NCI-H460 (cell line): ENCODE data around the gene CACNB4. TPM values are rescaled to one million over a fixed set of nuclear protein-coding genes. Genes with fewer than 3 reads are reported as not detected.

Experiments
- DNase-seq: peaks from one replicate; pipeline ENCODE4 v3.0.0-alpha.2; 2016; ENCODE audit warnings: low read depth; ENCODE audit errors: extremely low read depth
- total RNA-seq: library from RNA; depleted of rRNA; stranded (reverse); fragments of >200 nt; shearing (Covaris generic); gene quantifications from 2 replicates; pipeline ENCODE4 v1.2.3, GENCODE V29; 2014

Gene CACNB4
- total RNA-seq, 1 experiment from 2014 or later = 0.20 TPM

- DNase-seq = no peak
Measured at GRCh38 chr2:151979694-151980093, 119.2 kb downstream of the CACNB4 start.

DNA sequence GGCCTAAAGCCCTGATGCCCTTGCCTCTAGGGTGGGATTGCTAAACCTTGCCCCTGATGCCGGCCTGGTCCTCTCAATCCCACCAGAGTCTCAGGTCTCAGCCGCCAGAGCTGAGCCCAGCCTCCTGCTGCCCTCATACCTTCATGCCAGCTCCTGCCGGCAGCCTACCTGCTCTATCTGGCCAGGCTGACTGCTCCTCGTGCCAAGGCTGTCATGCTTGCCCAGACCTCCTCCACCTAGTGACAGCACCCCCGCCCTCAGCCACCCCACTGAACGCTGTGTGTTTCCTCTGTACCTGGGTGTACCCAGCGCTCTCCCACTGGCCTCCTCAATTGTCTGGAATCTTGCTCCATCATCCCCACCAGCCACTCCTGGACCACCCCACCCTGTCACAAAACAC, 120.1 kb downstream of the CACNB4 start:
- DNase-seq = no peak

DNA sequence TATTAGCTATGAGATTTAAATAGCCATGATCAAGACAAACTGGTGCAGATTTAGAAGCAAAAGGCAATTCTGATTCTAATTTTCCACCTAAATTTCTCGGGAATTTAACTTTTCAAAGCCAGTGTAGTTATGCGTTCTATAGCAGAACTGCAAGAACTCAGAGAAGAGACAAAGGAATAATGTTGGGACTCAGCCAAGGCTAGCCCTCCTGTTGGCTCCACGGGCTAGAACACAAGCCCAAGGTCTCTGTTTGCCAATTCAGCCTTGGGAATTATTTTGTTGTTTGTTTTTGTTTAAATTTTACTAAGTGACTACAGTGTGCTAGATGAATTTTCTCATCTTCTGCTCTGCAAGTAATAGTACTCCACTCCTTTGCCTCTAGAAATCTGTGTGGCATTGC, 121.2 kb downstream of the CACNB4 start:
- no peak for DNase-seq

- no peak for DNase-seq
Measured at GRCh38 chr2:151976945-151977353, 121.9 kb downstream of the CACNB4 start.

DNA sequence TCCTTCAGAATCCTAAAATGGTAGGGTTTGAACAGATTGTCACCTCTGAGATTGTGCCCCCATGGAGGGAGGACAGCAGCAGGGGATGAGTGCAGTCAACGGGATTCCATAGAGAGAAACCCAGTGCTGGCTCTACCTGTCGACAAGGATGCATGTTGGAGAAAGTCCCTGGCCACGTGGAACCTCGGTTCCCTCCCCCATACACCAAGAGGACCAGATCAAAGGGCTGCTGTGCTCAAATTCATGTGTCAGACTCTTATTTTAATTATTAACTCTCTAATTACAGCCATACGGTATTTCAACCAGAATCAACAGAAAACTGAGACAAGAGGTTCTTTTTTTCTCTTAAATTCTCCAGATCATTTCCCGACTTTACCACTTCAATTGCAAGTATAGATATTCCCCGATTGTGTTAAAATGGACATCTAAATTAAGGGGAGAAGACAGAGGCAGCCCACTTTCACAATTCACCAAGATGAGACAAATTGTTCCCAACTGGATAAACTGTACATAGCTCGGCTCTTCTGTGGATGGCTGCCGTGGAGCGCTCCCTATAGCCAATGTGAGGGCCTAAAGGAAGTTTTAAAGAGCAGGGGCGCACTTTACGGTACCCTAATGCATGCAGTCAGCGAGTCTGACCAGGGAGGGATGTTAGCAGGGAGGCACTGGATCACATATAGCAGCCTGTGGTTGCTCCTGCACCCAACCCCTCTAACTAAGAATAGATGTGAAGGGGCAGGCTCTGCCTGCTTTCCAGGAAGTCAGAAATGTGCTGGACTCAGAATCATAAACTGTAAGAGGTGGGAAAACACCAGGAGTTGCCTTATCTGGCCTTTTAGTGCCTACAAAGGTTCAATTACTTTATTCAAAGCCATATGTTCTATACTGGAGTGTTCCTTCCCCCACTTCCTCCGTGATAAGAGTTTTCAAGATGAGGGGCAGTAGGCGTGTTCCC, 123.1 kb downstream of the CACNB4 start:
- DNase-seq = no peak

- DNase-seq = no peak
Measured at GRCh38 chr2:151974988-151975387, 123.9 kb downstream of the CACNB4 start.

- DNase-seq = no peak
Measured at GRCh38 chr2:151973901-151974199, 125.0 kb downstream of the CACNB4 start.

DNA sequence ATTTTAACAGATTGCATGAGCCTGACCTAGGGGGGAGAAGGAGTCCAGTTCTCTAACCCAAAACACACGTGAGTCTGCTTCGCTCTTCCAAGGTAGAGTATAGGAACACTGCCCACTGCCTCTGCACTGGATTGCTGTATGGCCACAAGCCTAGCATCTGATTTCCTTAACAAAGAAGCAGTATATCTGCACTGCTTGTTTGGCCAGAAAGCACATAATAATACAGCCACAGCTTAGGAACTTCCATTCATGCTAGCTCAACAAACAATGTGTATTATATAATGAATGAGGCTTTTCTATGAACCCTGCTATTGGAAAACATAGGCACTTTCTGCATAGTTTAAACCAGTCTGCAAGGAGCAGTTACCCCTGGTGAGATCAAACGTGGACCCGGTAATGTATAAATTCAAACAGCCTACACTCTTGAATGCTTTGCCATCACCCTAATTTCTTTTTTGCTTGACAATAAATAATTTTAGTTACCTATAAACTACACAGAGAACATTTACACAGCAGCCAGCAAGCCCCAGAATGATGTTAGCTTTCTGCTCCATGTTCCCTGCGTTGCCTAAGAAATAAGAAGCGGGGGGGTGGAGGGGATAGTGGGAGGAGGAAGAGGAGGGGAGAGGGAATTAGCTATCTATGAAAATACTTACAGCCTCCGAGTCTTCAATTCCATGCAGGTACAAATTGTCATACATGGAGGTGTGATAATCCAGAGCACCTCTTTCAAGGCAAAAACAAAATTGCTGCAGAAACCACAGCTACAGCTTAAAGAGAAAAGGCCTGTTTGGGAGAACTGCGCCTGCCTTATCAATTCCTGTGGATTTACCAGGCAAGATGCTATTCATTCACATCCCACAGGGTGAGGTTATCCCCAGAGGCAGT, 125.6 kb downstream of the CACNB4 start:
- no peak for DNase-seq

GRCh38 chr2:151972241-151973012, 126.4 kb downstream of the CACNB4 start:
- DNase-seq = no peak

GRCh38 chr2:151971301-151972051, 127.4 kb downstream of the CACNB4 start:
- no peak for DNase-seq

DNA sequence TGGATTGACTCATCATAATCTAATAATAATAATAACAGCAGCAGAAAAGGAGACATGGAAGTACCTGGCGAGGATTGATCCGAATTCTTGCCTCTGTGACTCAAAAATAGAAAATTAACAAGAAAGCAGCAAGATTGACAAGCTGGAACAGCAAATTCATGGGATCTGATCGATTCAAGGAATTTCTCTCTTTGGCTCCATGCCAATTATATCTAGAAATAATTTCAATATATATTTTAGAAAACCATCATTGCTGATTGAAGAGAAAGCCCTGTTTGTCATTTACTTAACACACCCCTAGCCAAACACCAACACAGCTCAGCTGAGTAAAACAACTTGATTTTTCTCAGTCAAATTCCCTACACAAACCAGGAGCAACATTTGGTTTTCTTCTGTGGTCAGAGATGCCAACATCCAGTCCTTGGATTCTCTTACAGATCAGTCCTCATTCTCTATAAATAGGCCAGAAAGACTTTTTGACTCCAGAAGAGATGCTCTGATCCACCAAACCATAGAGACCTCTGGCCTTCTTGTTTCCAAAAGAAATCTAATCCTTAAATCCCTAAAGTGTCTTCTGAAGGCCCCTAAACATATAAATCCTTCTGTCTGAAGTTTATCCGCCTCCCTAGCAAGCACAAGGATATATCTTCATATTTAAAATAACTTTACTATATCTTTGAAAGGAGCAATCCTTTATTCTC, 129.9 kb downstream of the CACNB4 start:
- DNase-seq = no peak

DNA sequence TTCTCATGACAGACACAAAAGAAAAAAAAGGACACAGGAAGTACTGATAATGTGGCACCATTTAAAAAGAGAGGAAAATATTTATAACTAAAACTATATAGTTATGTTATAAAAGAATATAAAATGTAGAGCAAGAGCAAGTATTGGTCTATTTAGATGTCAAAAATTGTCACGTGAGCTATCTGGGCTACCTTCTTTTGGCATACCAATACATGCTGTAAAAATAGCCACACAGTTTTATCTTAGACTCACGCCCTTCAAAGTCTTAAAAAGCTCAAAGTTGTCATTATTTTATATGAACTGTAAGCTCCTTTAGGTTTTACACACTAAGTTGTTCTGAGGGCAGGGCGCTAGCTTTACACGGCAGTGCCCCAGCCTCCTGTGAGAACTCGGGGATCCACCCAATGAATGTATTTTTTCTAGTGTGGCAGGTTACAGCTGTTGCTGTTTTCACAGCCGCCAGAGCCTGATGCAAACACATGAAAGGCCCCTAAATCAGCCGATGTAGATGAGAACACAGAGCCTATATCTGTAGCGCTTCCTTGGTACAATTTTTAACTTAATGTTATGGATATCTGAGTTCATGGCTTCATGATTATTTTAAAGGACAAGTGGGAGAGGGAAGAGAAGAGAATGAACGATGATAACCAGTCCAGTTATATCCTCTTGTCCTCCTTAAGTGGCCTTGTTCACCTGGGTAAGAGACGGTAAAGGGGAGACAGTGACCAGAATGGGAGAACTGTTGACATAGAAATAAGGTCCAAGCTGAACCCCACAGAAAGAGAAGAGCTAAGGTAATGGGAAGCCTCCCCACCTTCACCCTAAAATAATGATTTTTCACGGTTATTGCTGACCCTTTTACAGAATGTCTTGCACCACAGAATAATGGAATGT, 130.8 kb downstream of the CACNB4 start:
- DNase-seq = no peak

GRCh38 chr2:151965884-151966283, 133.0 kb downstream of the CACNB4 start:
- DNase-seq = no peak

DNA sequence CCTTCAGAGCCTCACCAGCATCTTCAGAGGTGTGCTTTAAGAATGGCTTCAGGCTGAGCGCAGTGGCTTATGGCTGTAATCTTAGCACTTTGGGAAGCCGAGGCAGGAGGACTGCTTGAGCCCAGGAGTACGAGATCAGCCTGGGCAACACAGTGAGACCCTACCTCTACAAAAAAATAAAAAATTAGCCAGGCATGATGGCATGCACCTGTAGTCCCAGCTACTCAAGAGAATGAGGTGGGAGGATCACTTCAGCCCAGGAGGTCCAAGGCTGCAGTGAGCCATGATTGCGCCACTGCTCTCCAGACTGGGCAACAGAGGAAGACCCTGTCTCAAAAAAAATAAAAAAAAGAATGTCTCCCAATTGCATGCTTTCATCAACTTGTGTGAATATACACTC, 137.3 kb downstream of the CACNB4 start:
- no peak for DNase-seq

DNA sequence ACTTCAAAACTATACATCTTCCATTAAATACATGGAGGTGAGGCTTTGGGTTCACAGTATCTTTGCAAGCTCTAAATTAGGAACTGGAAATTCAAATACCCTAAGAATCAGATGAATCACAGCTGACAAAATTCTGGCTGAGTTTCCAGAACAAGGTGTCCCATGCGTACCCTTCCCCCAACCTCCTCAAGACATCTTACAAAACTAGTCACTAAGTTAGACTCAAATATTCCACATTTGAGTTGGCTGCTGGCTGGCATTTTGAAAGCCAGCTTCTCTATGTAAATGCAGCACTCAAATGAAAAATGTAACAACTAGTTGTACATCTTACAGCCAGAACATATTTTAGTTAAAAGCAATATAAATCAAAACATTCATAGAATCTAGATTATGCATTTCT, 139.6 kb downstream of the CACNB4 start:
- DNase-seq = no peak

GRCh38 chr2:151953467-151953866, 145.4 kb downstream of the CACNB4 start:
- no peak for DNase-seq

DNA sequence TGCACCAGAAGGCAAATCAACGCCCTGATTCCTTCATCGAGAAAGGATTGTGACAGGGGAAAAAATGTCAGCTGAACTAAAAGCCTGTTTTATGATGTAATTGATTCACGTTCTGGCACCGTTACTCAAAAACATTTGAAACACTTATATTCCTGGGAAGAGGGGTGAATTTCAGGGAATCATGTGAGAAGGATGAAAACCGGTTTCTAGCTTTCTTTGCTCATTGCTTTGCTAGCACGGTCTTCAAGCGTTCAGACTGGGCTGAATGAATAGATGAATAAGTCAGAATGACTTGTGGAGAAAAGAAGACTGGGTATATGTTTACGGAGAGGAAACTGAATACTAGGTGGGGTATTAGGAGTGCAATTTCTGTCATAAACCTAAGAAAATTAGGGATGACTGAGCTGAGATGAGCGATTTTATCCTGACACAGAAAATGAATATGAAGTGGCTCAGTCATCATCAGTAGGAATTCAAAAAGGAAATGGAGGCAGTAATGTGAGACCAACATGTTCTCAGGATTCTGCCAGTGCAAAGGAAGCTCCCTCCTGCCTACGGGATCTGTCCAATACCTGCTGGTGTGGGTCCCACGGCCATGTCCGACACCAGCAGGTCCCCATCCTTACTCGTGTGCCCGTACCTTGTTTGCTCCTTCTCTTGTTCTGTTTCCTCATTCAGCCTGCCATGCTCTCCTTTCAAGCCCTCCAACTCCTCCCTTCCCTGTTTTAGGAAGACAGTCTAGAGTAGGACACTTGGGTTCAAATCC, 146.0 kb downstream of the CACNB4 start:
- DNase-seq = no peak

DNA sequence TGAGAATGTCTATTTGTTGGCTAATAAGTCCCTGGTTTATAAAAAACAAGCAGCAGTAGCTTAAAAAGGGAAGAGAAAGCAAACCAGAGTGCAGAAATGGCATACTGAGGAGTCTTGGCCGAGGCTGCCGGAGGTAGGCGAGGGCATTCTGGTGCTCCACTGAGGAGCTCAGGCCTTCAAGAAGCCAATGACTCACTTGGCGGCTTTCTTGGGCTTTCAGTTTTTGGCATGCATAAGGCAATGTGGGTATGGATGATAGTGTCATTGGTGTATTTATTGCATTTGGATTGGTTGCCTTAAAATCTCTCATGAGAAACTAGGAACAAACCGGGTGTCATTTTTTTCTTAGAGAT, 151.1 kb downstream of the CACNB4 start:
- DNase-seq = no peak
